HEK293 (cell line): ENCODE data around the gene INCA1.

Experiments
- CTCF ChIA-PET: fragments of 350-600 bp; formaldehyde crosslinking; extraction: SDS; loops from one replicate; lab custom pipeline; 2021; ENCODE audit warnings: antibody characterized with exemption; lab: Yijun Ruan, JAX
- POLR2A ChIA-PET: fragments of 300-600 bp; formaldehyde crosslinking; extraction: SDS; loops from one replicate; lab custom pipeline; 2020; ENCODE audit warnings: antibody characterized with exemption, inconsistent platforms; lab: Yijun Ruan, JAX
- H3K27ac ChIP-seq: fragments of 200-500 bp; sonication (Bioruptor generic); 2 replicates; pipeline ENCODE4 v1.5.1; 2014; ENCODE audit warnings: low read depth, low read length, control low read depth, inconsistent platforms; ENCODE audit errors: extremely low read depth
- H3K36me3 ChIP-seq, 2 experiments: fragments of 200-500 bp in 1 of 2; sonication (Bioruptor generic) in 1 of 2; 1 replicate in 1 of 2; 2 replicates in 1 of 2; pipeline ENCODE4 v1.5.1; 2014 to 2017; ENCODE audit warnings: inconsistent platforms in 2 of 2, low read length in 2 of 2; ENCODE audit not compliant: control insufficient read depth in 2 of 2, insufficient read depth in 1 of 2
- H3K4me1 ChIP-seq: fragments of 200-500 bp; sonication (Bioruptor generic); 2 replicates; pipeline ENCODE4 v1.5.1; 2014; ENCODE audit warnings: mild to moderate bottlenecking, low read length, inconsistent platforms; ENCODE audit not compliant: control insufficient read depth, insufficient read depth
- H3K4me3 ChIP-seq: 2 replicates; pipeline ENCODE4 v1.5.1; 2011; ENCODE audit warnings: low read depth, mild to moderate bottlenecking, control low read depth, low read length, moderate library complexity
- H3K9me3 ChIP-seq: fragments of 200-500 bp; sonication (Bioruptor generic); 2 replicates; pipeline ENCODE4 v1.5.1; 2014; ENCODE audit warnings: low read depth, low read length, inconsistent platforms; ENCODE audit not compliant: control insufficient read depth, insufficient read depth
- HOXA7 ChIP-seq: sonication (generic); formaldehyde crosslinking; IDR thresholded peaks from 2 replicates; pipeline ENCODE4 v1.8.1; 2022; ENCODE audit warnings: missing genetic modification reagents, borderline replicate concordance
- KLF16 ChIP-seq: fragments of 450-650 bp; formaldehyde crosslinking; IDR thresholded peaks from 2 replicates; pipeline ENCODE4 v1.5.1; 2017; ENCODE audit warnings: missing biosample characterization, missing genetic modification characterization
- KLF17 ChIP-seq: fragments of 450-650 bp; formaldehyde crosslinking; IDR thresholded peaks from 2 replicates; pipeline ENCODE4 v1.5.1; 2016; ENCODE audit warnings: missing biosample characterization, missing genetic modification characterization
- REPIN1 ChIP-seq: fragments of 450-650 bp; formaldehyde crosslinking; IDR thresholded peaks from 2 replicates; pipeline ENCODE4 v1.5.1; 2017; ENCODE audit warnings: missing biosample characterization, missing genetic modification characterization, low read depth
- SALL2 ChIP-seq: fragments of 450-650 bp; formaldehyde crosslinking; IDR thresholded peaks from 2 replicates; pipeline ENCODE4 v1.5.0; 2017; ENCODE audit warnings: missing biosample characterization, mild to moderate bottlenecking, missing genetic modification characterization, borderline replicate concordance
- SCRT1 ChIP-seq: fragments of 450-650 bp; formaldehyde crosslinking; IDR thresholded peaks from 2 replicates; pipeline ENCODE4 v1.5.1; 2016; ENCODE audit warnings: missing biosample characterization, missing genetic modification characterization, borderline replicate concordance
- ZNF132 ChIP-seq: fragments of 450-650 bp; formaldehyde crosslinking; IDR thresholded peaks from 2 replicates; pipeline ENCODE4 v1.5.1; 2017; ENCODE audit warnings: missing biosample characterization, missing genetic modification characterization, borderline replicate concordance
- ZNF133 ChIP-seq: fragments of 450-650 bp; formaldehyde crosslinking; IDR thresholded peaks from 2 replicates; pipeline ENCODE4 v1.5.1; 2016; ENCODE audit warnings: missing biosample characterization, missing genetic modification characterization
- ZNF239 ChIP-seq: fragments of 450-650 bp; formaldehyde crosslinking; IDR thresholded peaks from 2 replicates; pipeline ENCODE4 v1.5.1; 2016; ENCODE audit warnings: missing biosample characterization, missing genetic modification characterization
- ZNF248 ChIP-seq: fragments of 450-650 bp; formaldehyde crosslinking; IDR thresholded peaks from 2 replicates; pipeline ENCODE4 v1.5.1; 2017; ENCODE audit warnings: missing biosample characterization, missing genetic modification characterization
- ZNF292 ChIP-seq: fragments of 450-650 bp; formaldehyde crosslinking; IDR thresholded peaks from 2 replicates; pipeline ENCODE4 v1.5.1; 2016; ENCODE audit warnings: low read depth, missing biosample characterization, missing genetic modification characterization, borderline replicate concordance
- ZNF362 ChIP-seq: fragments of 450-650 bp; formaldehyde crosslinking; IDR thresholded peaks from 2 replicates; pipeline ENCODE4 v1.5.1; 2016; ENCODE audit warnings: missing biosample characterization, missing genetic modification characterization
- ZNF366 ChIP-seq: fragments of 450-650 bp; formaldehyde crosslinking; conservative IDR thresholded peaks from 2 replicates; pipeline ENCODE4 v1.5.1; 2016; ENCODE audit warnings: missing biosample characterization, missing genetic modification characterization
- ZNF518A ChIP-seq: fragments of 450-650 bp; formaldehyde crosslinking; conservative IDR thresholded peaks from 2 replicates; pipeline ENCODE4 v1.5.1; 2016; ENCODE audit warnings: low read depth, missing biosample characterization, missing genetic modification characterization
- ZNF530 ChIP-seq: fragments of 450-650 bp; formaldehyde crosslinking; IDR thresholded peaks from 2 replicates; pipeline ENCODE4 v1.5.1; 2016; ENCODE audit warnings: low read depth, missing biosample characterization, missing genetic modification characterization
- ZNF623 ChIP-seq: fragments of 450-650 bp; formaldehyde crosslinking; IDR thresholded peaks from 2 replicates; pipeline ENCODE4 v1.5.1; 2016; ENCODE audit warnings: missing biosample characterization, missing genetic modification characterization
- ZNF664 ChIP-seq: fragments of 450-650 bp; formaldehyde crosslinking; IDR thresholded peaks from 2 replicates; pipeline ENCODE4 v1.5.1; 2016; ENCODE audit warnings: missing biosample characterization, missing genetic modification characterization
- ZNF692 ChIP-seq: fragments of 450-650 bp; formaldehyde crosslinking; IDR thresholded peaks from 2 replicates; pipeline ENCODE4 v1.5.1; 2016; ENCODE audit warnings: missing biosample characterization, missing genetic modification characterization
- ZNF830 ChIP-seq: fragments of 450-650 bp; IDR thresholded peaks from 2 replicates; pipeline ENCODE4 v1.5.0; 2018; ENCODE audit warnings: missing biosample characterization, missing genetic modification characterization, low read depth, mild to moderate bottlenecking, moderate library complexity
- ZNF843 ChIP-seq: fragments of 450-650 bp; formaldehyde crosslinking; IDR thresholded peaks from 2 replicates; pipeline ENCODE4 v1.5.1; 2016; ENCODE audit warnings: missing biosample characterization, missing genetic modification characterization
- TF ChIP-seq, protein P1 (sequence below): IDR thresholded peaks from 2 replicates; pipeline ENCODE4 v1.6.1; 2011; ENCODE audit warnings: mild to moderate bottlenecking, low read depth, low read length, borderline replicate concordance

Gene INCA1

DNA sequence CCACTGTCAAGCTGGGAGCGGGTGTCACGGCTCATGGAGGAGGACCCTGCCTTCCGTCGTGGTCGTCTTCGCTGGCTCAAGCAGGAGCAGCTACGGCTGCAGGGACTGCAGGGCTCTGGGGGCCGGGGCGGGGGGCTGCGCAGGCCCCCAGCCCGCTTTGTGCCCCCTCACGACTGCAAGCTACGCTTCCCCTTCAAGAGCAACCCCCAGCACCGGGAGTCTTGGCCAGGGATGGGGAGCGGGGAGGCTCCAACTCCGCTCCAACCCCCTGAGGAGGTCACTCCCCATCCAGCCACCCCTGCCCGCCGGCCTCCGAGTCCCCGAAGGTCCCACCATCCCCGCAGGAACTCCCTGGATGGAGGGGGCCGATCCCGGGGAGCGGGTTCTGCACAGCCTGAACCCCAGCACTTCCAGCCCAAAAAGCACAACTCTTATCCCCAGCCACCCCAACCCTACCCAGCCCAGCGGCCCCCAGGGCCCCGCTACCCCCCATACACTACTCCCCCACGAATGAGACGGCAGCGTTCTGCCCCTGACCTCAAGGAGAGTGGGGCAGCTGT lies 26.3 kb upstream of the INCA1 start (continued):
- TF ChIP-seq ZNF518A: no peak
- TF ChIP-seq ZNF362 (tag by site-specific recombination): no peak

GRCh38 chr17:5022171-5022711 lies 24.9 kb upstream of the INCA1 start:
- ChIA-PET POLR2A (interaction anchor here (0.5 kb wide), 1 partner anchor 74 kb away, joined by 4 read pairs; the partner anchor contains the start of gene PFN1), CTCF (interaction anchor here (0.8 to 1.2 kb wide), 3 partner anchors 10 to 43 kb away, joined by 3 to 4 read pairs (median 3); no protein-coding TSS in a partner anchor)
- Histone ChIP-seq H3K27ac (no peak overlapping the region), H3K4me1 (no peaks in the 10 kb centered on the region), H3K9me3 (no peaks in the 10 kb centered on the region), H3K36me3 (peaks cover 10 to 56% of the 10 kb centered on the region in 2 experiments), H3K4me3 (no peak overlapping the region)
- no peak for TF ChIP-seq ZNF530 (tag by site-specific recombination)
- no peak for TF ChIP-seq ZNF239 (tag by site-specific recombination)
- TF ChIP-seq ZNF132 (tag by site-specific recombination): no peak
- TF ChIP-seq ZNF623 (tag by site-specific recombination): no peak
- TF ChIP-seq ZNF830 (tag by site-specific recombination): no peak
- TF ChIP-seq KLF17: no peak
- no peak for TF ChIP-seq REPIN1 (tag by site-specific recombination)
- TF ChIP-seq, all 188 proteins: peak for 0

DNA sequence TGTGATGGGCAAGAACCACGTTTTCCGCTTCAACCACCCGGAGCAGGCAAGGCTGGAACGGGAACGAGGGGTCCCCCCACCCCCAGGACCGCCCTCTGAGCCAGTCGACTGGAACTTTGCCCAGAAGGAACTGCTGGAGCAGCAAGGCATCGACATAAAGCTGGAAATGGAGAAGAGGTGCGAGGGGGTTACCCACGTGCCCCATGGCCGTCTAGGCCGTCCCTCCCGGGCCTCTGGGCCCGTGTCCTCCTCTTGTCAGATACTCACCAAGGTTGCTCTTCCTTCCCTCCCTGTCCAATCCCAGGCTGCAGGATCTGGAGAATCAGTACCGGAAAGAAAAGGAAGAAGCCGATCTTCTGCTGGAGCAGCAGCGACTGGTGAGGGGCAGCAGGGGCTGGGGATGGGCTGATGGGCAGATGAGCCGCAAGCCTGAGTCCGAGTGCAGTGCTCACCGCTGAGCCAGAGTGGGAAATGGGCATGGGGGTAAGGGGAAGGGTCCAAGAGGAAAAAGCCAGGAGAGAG lies 23.2 kb upstream of the INCA1 start:
- no peak overlapping the region for H3K4me3 ChIP-seq
- H3K4me1 ChIP-seq: no peaks in the 10 kb centered on the region
- ChIA-PET POLR2A (no interaction called here), CTCF (interaction anchor here (0.6 kb wide), 1 partner anchor 97 kb away, joined by 3 read pairs; no protein-coding TSS in a partner anchor)
- peaks cover 22 to 64% of the 10 kb centered on the region in 2 experiments for H3K36me3 ChIP-seq
- H3K27ac ChIP-seq: no peak overlapping the region
- no peaks in the 10 kb centered on the region for H3K9me3 ChIP-seq
- TF ChIP-seq ZNF366 (tag by site-specific recombination) (no peak), ZNF239 (tag by site-specific recombination) (no peak), ZNF292 (no peak), KLF16 (tag by site-specific recombination) (no peak), ZNF133 (tag by site-specific recombination) (no peak), ZNF843 (tag by site-specific recombination) (no peak), ZNF248 (tag by site-specific recombination) (no peak), SALL2 (no peak), ZNF664 (tag by site-specific recombination) (no peak), HOXA7 (no peak), SCRT1 (tag by site-specific recombination) (no peak), ZNF692 (no peak)
- TF ChIP-seq, protein P1, sequence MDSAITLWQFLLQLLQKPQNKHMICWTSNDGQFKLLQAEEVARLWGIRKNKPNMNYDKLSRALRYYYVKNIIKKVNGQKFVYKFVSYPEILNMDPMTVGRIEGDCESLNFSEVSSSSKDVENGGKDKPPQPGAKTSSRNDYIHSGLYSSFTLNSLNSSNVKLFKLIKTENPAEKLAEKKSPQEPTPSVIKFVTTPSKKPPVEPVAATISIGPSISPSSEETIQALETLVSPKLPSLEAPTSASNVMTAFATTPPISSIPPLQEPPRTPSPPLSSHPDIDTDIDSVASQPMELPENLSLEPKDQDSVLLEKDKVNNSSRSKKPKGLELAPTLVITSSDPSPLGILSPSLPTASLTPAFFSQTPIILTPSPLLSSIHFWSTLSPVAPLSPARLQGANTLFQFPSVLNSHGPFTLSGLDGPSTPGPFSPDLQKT: no peak
